Measurements from ENCODE around the gene LAD1.

LAD1 gene

GRCh38 chr1:201391651-201392511 is 7.2 kb downstream of the LAD1 start:
- Mint-ChIP-seq H3K4me1 (ENCODE audit: low read depth) (no peaks in the 10 kb centered on the region), H3K4me3 (no peak overlapping the region), H3K27me3 (peaks cover 14% of the 10 kb centered on the region), H3K27ac (no peak overlapping the region), H3K36me3 (ENCODE audit: low read depth) (no peaks in the 10 kb centered on the region), H3K9me3 (no peaks in the 10 kb centered on the region)
- intact Hi-C loops (cut with micrococcal nuclease), result no loop called here

GRCh38 chr1:201391225-201391624 is 7.9 kb downstream of the LAD1 start:
- no peaks in the 10 kb centered on the region for H3K9me3 Mint-ChIP-seq
- H3K4me1 Mint-ChIP-seq (ENCODE audit: low read depth), result no peaks in the 10 kb centered on the region
- no peak overlapping the region for H3K27ac Mint-ChIP-seq
- peaks cover 17% of the 10 kb centered on the region for H3K27me3 Mint-ChIP-seq
- intact Hi-C loops (cut with micrococcal nuclease), result no loop called here
- H3K4me3 Mint-ChIP-seq, result no peak overlapping the region
- H3K36me3 Mint-ChIP-seq (ENCODE audit: low read depth), result no peaks in the 10 kb centered on the region

GRCh38 chr1:201389051-201389450 is 10.1 kb downstream of the LAD1 start:
- intact Hi-C loops (cut with micrococcal nuclease), result no loop called here
- H3K27ac Mint-ChIP-seq, result no peak overlapping the region
- no peaks in the 10 kb centered on the region for H3K36me3 Mint-ChIP-seq (ENCODE audit: low read depth)
- H3K9me3 Mint-ChIP-seq, result no peaks in the 10 kb centered on the region
- H3K4me3 Mint-ChIP-seq, result no peak overlapping the region
- no peaks in the 10 kb centered on the region for H3K4me1 Mint-ChIP-seq (ENCODE audit: low read depth)
- peaks cover 19% of the 10 kb centered on the region for H3K27me3 Mint-ChIP-seq

- intact Hi-C loops (cut with micrococcal nuclease), result no loop called here
- Mint-ChIP-seq H3K27ac (no peak overlapping the region), H3K27me3 (peaks cover 14% of the 10 kb centered on the region), H3K36me3 (ENCODE audit: low read depth) (no peaks in the 10 kb centered on the region), H3K4me1 (ENCODE audit: low read depth) (no peaks in the 10 kb centered on the region), H3K9me3 (no peaks in the 10 kb centered on the region), H3K4me3 (no peak overlapping the region)
These were observed 12.9 kb downstream of the LAD1 start for GRCh38 chr1:201386208-201386607.

GRCh38 chr1:201385299-201385891 is 13.7 kb downstream of the LAD1 start:
- no peaks in the 10 kb centered on the region for H3K4me1 Mint-ChIP-seq (ENCODE audit: low read depth)
- no peak overlapping the region for H3K4me3 Mint-ChIP-seq
- H3K9me3 Mint-ChIP-seq, result no peaks in the 10 kb centered on the region
- H3K36me3 Mint-ChIP-seq (ENCODE audit: low read depth), result no peaks in the 10 kb centered on the region
- H3K27me3 Mint-ChIP-seq, result peaks cover 14% of the 10 kb centered on the region
- intact Hi-C loops (cut with micrococcal nuclease), result no loop called here
- H3K27ac Mint-ChIP-seq, result no peak overlapping the region

GRCh38 chr1:201384406-201384782 is 14.7 kb downstream of the LAD1 start:
- no peaks in the 10 kb centered on the region for H3K9me3 Mint-ChIP-seq
- H3K4me3 Mint-ChIP-seq, result no peak overlapping the region

GRCh38 chr1:201383647-201384405 is 15.3 kb downstream of the LAD1 start:
- Mint-ChIP-seq H3K27me3 (peaks cover 14% of the 10 kb centered on the region), H3K4me1 (ENCODE audit: low read depth) (no peaks in the 10 kb centered on the region), H3K9me3 (no peaks in the 10 kb centered on the region), H3K36me3 (ENCODE audit: low read depth) (no peaks in the 10 kb centered on the region), H3K27ac (no peak overlapping the region), H3K4me3 (no peak overlapping the region)
- intact Hi-C loops (cut with micrococcal nuclease), result no loop called here

More at GRCh38 chr1:201384406-201384782, 14.7 kb downstream of the LAD1 start:
- Mint-ChIP-seq H3K4me1 (ENCODE audit: low read depth) (no peaks in the 10 kb centered on the region), H3K27me3 (peaks cover 14% of the 10 kb centered on the region), H3K27ac (no peak overlapping the region), H3K36me3 (ENCODE audit: low read depth) (no peaks in the 10 kb centered on the region)
- intact Hi-C loops (cut with micrococcal nuclease), result no loop called here

GRCh38 chr1:201381130-201381529 is 18.0 kb downstream of the LAD1 start:
- Mint-ChIP-seq H3K4me1 (ENCODE audit: low read depth) (no peaks in the 10 kb centered on the region), H3K36me3 (ENCODE audit: low read depth) (no peaks in the 10 kb centered on the region), H3K27ac (no peak overlapping the region), H3K9me3 (no peaks in the 10 kb centered on the region), H3K27me3 (peaks cover 14% of the 10 kb centered on the region), H3K4me3 (no peak overlapping the region)
- intact Hi-C loops (cut with micrococcal nuclease), result no loop called here

- Mint-ChIP-seq H3K4me3 (no peak overlapping the region), H3K27me3 (peaks cover 14% of the 10 kb centered on the region), H3K36me3 (ENCODE audit: low read depth) (no peaks in the 10 kb centered on the region), H3K27ac (no peak overlapping the region), H3K9me3 (no peaks in the 10 kb centered on the region), H3K4me1 (ENCODE audit: low read depth) (no peaks in the 10 kb centered on the region)
- intact Hi-C loops (cut with micrococcal nuclease), result no loop called here
These were observed 19.3 kb downstream of the LAD1 start for GRCh38 chr1:201379733-201380242.

GRCh38 chr1:201378804-201379203 is 20.3 kb downstream of the LAD1 start:
- Mint-ChIP-seq H3K36me3 (ENCODE audit: low read depth) (no peaks in the 10 kb centered on the region), H3K27me3 (peaks cover 9% of the 10 kb centered on the region), H3K4me3 (no peak overlapping the region), H3K27ac (no peak overlapping the region), H3K9me3 (no peaks in the 10 kb centered on the region), H3K4me1 (ENCODE audit: low read depth) (no peaks in the 10 kb centered on the region)
- intact Hi-C loops (cut with micrococcal nuclease), result no loop called here

- Mint-ChIP-seq H3K36me3 (ENCODE audit: low read depth) (no peaks in the 10 kb centered on the region), H3K9me3 (no peaks in the 10 kb centered on the region), H3K4me3 (no peak within 1 kb of the TSS), H3K27ac (no peak within 1 kb of the TSS), H3K4me1 (ENCODE audit: low read depth) (no peaks in the 10 kb centered on the region), H3K27me3 (peaks cover 15% of the 10 kb centered on the region)
- intact Hi-C loops (cut with micrococcal nuclease), result no loop called here
These were observed 21.5 kb downstream of the LAD1 start, which contains the start of gene TNNT2 for GRCh38 chr1:201377611-201378092. Gene TNNT2, minus strand, starts transcription at chr1:201377680. Its CDS starts 4,426 bp downstream, at chr1:201373254.

GRCh38 chr1:201376464-201377374 is 22.4 kb downstream of the LAD1 start:
- no peaks in the 10 kb centered on the region for H3K9me3 Mint-ChIP-seq
- H3K27me3 Mint-ChIP-seq, result peaks cover 15% of the 10 kb centered on the region
- H3K4me1 Mint-ChIP-seq (ENCODE audit: low read depth), result no peaks in the 10 kb centered on the region
- no peak overlapping the region for H3K27ac Mint-ChIP-seq
- intact Hi-C loops (cut with micrococcal nuclease), result no loop called here
- H3K4me3 Mint-ChIP-seq, result no peak overlapping the region
- H3K36me3 Mint-ChIP-seq (ENCODE audit: low read depth), result no peaks in the 10 kb centered on the region

GRCh38 chr1:201376107-201376463 is 23.0 kb downstream of the LAD1 start:
- Mint-ChIP-seq H3K4me1 (ENCODE audit: low read depth) (no peaks in the 10 kb centered on the region), H3K9me3 (no peaks in the 10 kb centered on the region), H3K4me3 (no peak overlapping the region), H3K36me3 (ENCODE audit: low read depth) (no peaks in the 10 kb centered on the region), H3K27me3 (peaks cover 16% of the 10 kb centered on the region), H3K27ac (no peak overlapping the region)
- intact Hi-C loops (cut with micrococcal nuclease), result no loop called here

Measured in dendritic cell treated with granulocyte-macrophage colony-stimulating factor and Interleukin-4, amounts not matched to agents 40 ng/mL and 50 ng/mL, for 4 days (primary cell).